OCI-LY7 (cell line): ENCODE results near the gene SP8. TPM values are rescaled to one million over a fixed set of nuclear protein-coding genes. Genes with fewer than 3 reads are reported as not detected.
A peak's percentile ranks its signal among the peaks of the same experiment; 100 is the strongest.

Source experiments
- BruUV-seq: library from RNA; stranded (reverse); fragments of 400-500 nt; replicated peaks from 2 replicates; lab custom pipeline; 2021; lab: Mats Ljungman, UMichigan
- CTCF ChIA-PET: fragments of 300-600 bp; sonication (Branson Sonifier 250); formaldehyde crosslinking; loops from one replicate; lab custom pipeline; 2022; ENCODE audit warnings: antibody characterized with exemption; ENCODE audit not compliant: unreplicated experiment; lab: Charles Lee
- POLR2A ChIA-PET: fragments of 300-600 bp; sonication (Branson Sonifier 250); formaldehyde crosslinking; loops from one replicate; lab custom pipeline; 2022; ENCODE audit warnings: antibody characterized with exemption; lab: Charles Lee
- DNase-seq: peaks from one replicate; pipeline ENCODE4 v3.0.0-alpha.2; 2015; ENCODE audit warnings: low spot score
- H2AFZ ChIP-seq: fragments of 200-600 bp; sonication (generic), shearing (Covaris generic); 2 replicates; pipeline ENCODE4 v1.6.1; 2014; ENCODE audit warnings: mild to moderate bottlenecking, antibody characterized with exemption, low read length, moderate library complexity
- H3K27ac ChIP-seq: fragments of 200-600 bp; sonication (generic); 2 replicates; pipeline ENCODE4 v1.5.1; 2014; ENCODE audit warnings: mixed run types, low read depth, mild to moderate bottlenecking, moderate library complexity, low read length, inconsistent platforms; ENCODE audit not compliant: poor library complexity, severe bottlenecking
- H3K36me3 ChIP-seq: fragments of 200-600 bp; sonication (generic); 2 replicates; pipeline ENCODE4 v1.6.1; 2014; ENCODE audit warnings: mild to moderate bottlenecking, antibody characterized with exemption, low read length, moderate library complexity, mixed read lengths; ENCODE audit not compliant: insufficient read depth
- H3K4me1 ChIP-seq: fragments of 200-600 bp; sonication (generic); 2 replicates; pipeline ENCODE4 v1.5.1; 2014; ENCODE audit warnings: mild to moderate bottlenecking, low read length; ENCODE audit not compliant: insufficient read depth, poor library complexity, severe bottlenecking
- H3K4me2 ChIP-seq: fragments of 200-600 bp; sonication (generic); 2 replicates; pipeline ENCODE4 v1.6.1; 2014; ENCODE audit warnings: mild to moderate bottlenecking, low read length
- H3K4me3 ChIP-seq: fragments of 200-600 bp; sonication (generic); 2 replicates; pipeline ENCODE4 v1.5.1; 2014; ENCODE audit warnings: mild to moderate bottlenecking, low read depth, low read length; ENCODE audit not compliant: poor library complexity, severe bottlenecking
- H3K79me2 ChIP-seq: fragments of 200-600 bp; sonication (generic); 2 replicates; pipeline ENCODE4 v1.6.1; 2016; ENCODE audit warnings: low read depth, mild to moderate bottlenecking, low read length, moderate library complexity, mixed read lengths; ENCODE audit not compliant: insufficient read depth
- H3K9me2 ChIP-seq: fragments of 200-600 bp; sonication (generic); 2 replicates; pipeline ENCODE4 v1.6.1; 2016; ENCODE audit warnings: mild to moderate bottlenecking, low read length, mixed read lengths; ENCODE audit not compliant: insufficient read depth
- H3K9me3 ChIP-seq: fragments of 200-600 bp; sonication (generic); 2 replicates; pipeline ENCODE4 v1.6.1; 2014; ENCODE audit warnings: mild to moderate bottlenecking, mixed run types, low read length, mixed read lengths
- H4K20me1 ChIP-seq: fragments of 200-600 bp; sonication (generic); 2 replicates; pipeline ENCODE4 v1.6.1; 2014; ENCODE audit warnings: mild to moderate bottlenecking, antibody characterized with exemption, low read length, moderate library complexity, mixed read lengths; ENCODE audit not compliant: insufficient read depth
- EZH2phosphoT487 ChIP-seq: fragments of 200-600 bp; sonication (generic); IDR thresholded peaks from 2 replicates; pipeline ENCODE4 v1.6.1; 2018; ENCODE audit warnings: low read depth, borderline replicate concordance, mild to moderate bottlenecking, mixed run types, antibody characterized with exemption, low read length, moderate library complexity, mixed read lengths
- intact Hi-C: fragments of 100-400 bp; cut with micrococcal nuclease; formaldehyde crosslinking; loops from one replicate; pipeline ENCODE4 v1.10.0; 2022; ENCODE audit not compliant: unreplicated experiment
- total RNA-seq, 2 experiments: library from RNA; depleted of rRNA in 1 of 2; stranded (reverse); fragments of >200 nt in 1 of 2; shearing (Covaris generic) in 1 of 2; gene quantifications; 2 replicates each; pipeline ENCODE4 v1.2.3, GENCODE V29; 2014 to 2022
- TF ChIP-seq, protein P1 (sequence below): fragments of 200-600 bp; sonication (generic); conservative IDR thresholded peaks from 2 replicates; pipeline ENCODE4 v1.5.1; 2014; ENCODE audit warnings: mild to moderate bottlenecking, antibody characterized with exemption, low read length, moderate library complexity, mixed read lengths

Gene SP8
- total RNA-seq, 2 experiments from 2014 or later, result not detected

GRCh38 chr7:20798081-20798693, 11.5 kb upstream of the SP8 start:
- Histone ChIP-seq H2AFZ (no peak overlapping the region), H3K4me3 (no peak overlapping the region), H3K9me2 (no peaks in the 10 kb centered on the region), H3K79me2 (no peaks in the 10 kb centered on the region), H3K4me2 (no peak overlapping the region; the same call in 1 of the 2 replicates), H3K9me3 (no peaks in the 10 kb centered on the region), H3K4me1 (no peaks in the 10 kb centered on the region), H4K20me1 (no peaks in the 10 kb centered on the region), H3K36me3 (no peaks in the 10 kb centered on the region), H3K27ac (no peak overlapping the region)
- CTCF ChIA-PET, result no interaction called here
- BruUV-seq, result no TSS peak
- no peak for DNase-seq
- TF ChIP-seq, protein P1, sequence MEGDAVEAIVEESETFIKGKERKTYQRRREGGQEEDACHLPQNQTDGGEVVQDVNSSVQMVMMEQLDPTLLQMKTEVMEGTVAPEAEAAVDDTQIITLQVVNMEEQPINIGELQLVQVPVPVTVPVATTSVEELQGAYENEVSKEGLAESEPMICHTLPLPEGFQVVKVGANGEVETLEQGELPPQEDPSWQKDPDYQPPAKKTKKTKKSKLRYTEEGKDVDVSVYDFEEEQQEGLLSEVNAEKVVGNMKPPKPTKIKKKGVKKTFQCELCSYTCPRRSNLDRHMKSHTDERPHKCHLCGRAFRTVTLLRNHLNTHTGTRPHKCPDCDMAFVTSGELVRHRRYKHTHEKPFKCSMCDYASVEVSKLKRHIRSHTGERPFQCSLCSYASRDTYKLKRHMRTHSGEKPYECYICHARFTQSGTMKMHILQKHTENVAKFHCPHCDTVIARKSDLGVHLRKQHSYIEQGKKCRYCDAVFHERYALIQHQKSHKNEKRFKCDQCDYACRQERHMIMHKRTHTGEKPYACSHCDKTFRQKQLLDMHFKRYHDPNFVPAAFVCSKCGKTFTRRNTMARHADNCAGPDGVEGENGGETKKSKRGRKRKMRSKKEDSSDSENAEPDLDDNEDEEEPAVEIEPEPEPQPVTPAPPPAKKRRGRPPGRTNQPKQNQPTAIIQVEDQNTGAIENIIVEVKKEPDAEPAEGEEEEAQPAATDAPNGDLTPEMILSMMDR, result no peak
- TF ChIP-seq EZH2phosphoT487, result no peak
- intact Hi-C loops, result no loop called here
- POLR2A ChIA-PET, result no interaction called here

- Histone ChIP-seq H3K9me2 (no peaks in the 10 kb centered on the region), H2AFZ (no peak overlapping the region), H3K4me2 (peak overlapping the region; percentile 23; the same call in 1 of the 2 replicates), H4K20me1 (no peaks in the 10 kb centered on the region), H3K4me1 (no peaks in the 10 kb centered on the region), H3K36me3 (no peaks in the 10 kb centered on the region), H3K9me3 (no peaks in the 10 kb centered on the region), H3K27ac (no peak overlapping the region), H3K79me2 (no peaks in the 10 kb centered on the region), H3K4me3 (no peak overlapping the region)
- TF ChIP-seq, protein P1, result no peak
- TF ChIP-seq EZH2phosphoT487, result no peak
- intact Hi-C loops, result no loop called here
- no peak for DNase-seq
- no TSS peak for BruUV-seq
- CTCF ChIA-PET, result no interaction called here
- POLR2A ChIA-PET, result interaction anchor here (1.0 kb wide), 1 partner anchor 11 kb away, joined by 3 read pairs; no protein-coding TSS in a partner anchor
Observed at GRCh38 chr7:20797462-20798080, 10.9 kb upstream of the SP8 start.

- Histone ChIP-seq H3K9me2 (no peaks in the 10 kb centered on the region), H3K4me2 (no peak overlapping the region), H3K9me3 (no peaks in the 10 kb centered on the region), H3K4me1 (no peaks in the 10 kb centered on the region), H3K27ac (no peak overlapping the region), H2AFZ (no peak overlapping the region), H3K4me3 (no peak overlapping the region), H4K20me1 (no peaks in the 10 kb centered on the region), H3K36me3 (no peaks in the 10 kb centered on the region), H3K79me2 (no peaks in the 10 kb centered on the region)
- POLR2A ChIA-PET, result interaction anchor here (1.0 kb wide), 2 partner anchors 11 to 16 kb away, joined by 3 read pairs; no protein-coding TSS in a partner anchor
- intact Hi-C loops, result no loop called here
- no peak for DNase-seq
- TF ChIP-seq, protein P1, result no peak
- TF ChIP-seq EZH2phosphoT487, result no peak
- CTCF ChIA-PET, result no interaction called here
- BruUV-seq, result no TSS peak
Observed at GRCh38 chr7:20797042-20797461, 10.4 kb upstream of the SP8 start.
